Astrocyte (in vitro differentiated cells and primary cell): Measurements from ENCODE around the gene CCR3. TPM values are rescaled to one million over a fixed set of nuclear protein-coding genes. Genes with fewer than 3 reads are reported as not detected.
"Not testable (repeated sequence)": the region's sequence is repeated elsewhere in the genome, so short reads cannot be mapped to it uniquely, and the experiment has no call there.

Experiments
- DNase-seq: peaks from one replicate; pipeline ENCODE4 v3.0.0-alpha.2; 2010; ENCODE audit warnings: low read depth
- FAIRE-seq: peaks from 2 replicates; lab custom pipeline; 2011; peaks lifted over from hg19 to GRCh38; lab: Jason Lieb, UNC
- H2AFZ ChIP-seq: 2 replicates; pipeline ENCODE4 v1.6.0; 2012; ENCODE audit warnings: low read depth, low read length, inconsistent platforms
- H3K27ac ChIP-seq: 2 replicates; pipeline ENCODE4 v1.5.1; 2011; ENCODE audit warnings: low read depth, low read length, inconsistent platforms
- H3K27me3 ChIP-seq: 2 replicates; pipeline ENCODE4 v1.6.0; 2011; ENCODE audit warnings: low read length, inconsistent platforms; ENCODE audit not compliant: insufficient read depth
- H3K36me3 ChIP-seq: 2 replicates; pipeline ENCODE4 v1.5.1; 2011; ENCODE audit warnings: low read length, inconsistent platforms; ENCODE audit not compliant: insufficient read depth
- H3K4me1 ChIP-seq: 2 replicates; pipeline ENCODE4 v1.5.1; 2011; ENCODE audit warnings: low read length, inconsistent platforms; ENCODE audit not compliant: insufficient read depth
- H3K4me2 ChIP-seq: 2 replicates; pipeline ENCODE4 v1.6.0; 2012; ENCODE audit warnings: low read length, inconsistent platforms
- H3K4me3 ChIP-seq: 2 replicates; pipeline ENCODE4 v1.5.1; 2011; ENCODE audit warnings: low read depth, mild to moderate bottlenecking, low read length, inconsistent platforms; ENCODE audit not compliant: insufficient read depth
- H3K79me2 ChIP-seq: 2 replicates; pipeline ENCODE4 v1.6.0; 2012; ENCODE audit warnings: mild to moderate bottlenecking, low read length, inconsistent platforms; ENCODE audit not compliant: insufficient read depth
- H3K9ac ChIP-seq: 2 replicates; pipeline ENCODE4 v1.6.0; 2012; ENCODE audit warnings: mild to moderate bottlenecking, low read length, inconsistent platforms
- H3K9me3 ChIP-seq: 2 replicates; pipeline ENCODE4 v1.5.1; 2012; ENCODE audit warnings: low read depth, mild to moderate bottlenecking, low read length, inconsistent platforms; ENCODE audit not compliant: insufficient read depth
- H4K20me1 ChIP-seq: 2 replicates; pipeline ENCODE4 v1.6.0; 2012; ENCODE audit warnings: low read length, inconsistent platforms; ENCODE audit not compliant: insufficient read depth
- H3K27ac Mint-ChIP-seq: one replicate; pipeline ENCODE4 v1.8.0; 2021; ENCODE audit warnings: mild to moderate bottlenecking, mixed read lengths; ENCODE audit not compliant: unreplicated experiment
- H3K27me3 Mint-ChIP-seq: one replicate; pipeline ENCODE4 v1.8.0; 2021; ENCODE audit warnings: low read depth, mixed read lengths; ENCODE audit not compliant: unreplicated experiment
- H3K36me3 Mint-ChIP-seq: one replicate; pipeline ENCODE4 v1.8.0; 2021; ENCODE audit warnings: low read depth, mixed read lengths; ENCODE audit not compliant: unreplicated experiment
- H3K4me1 Mint-ChIP-seq: one replicate; pipeline ENCODE4 v1.8.0; 2021; ENCODE audit warnings: low read depth, mixed read lengths; ENCODE audit not compliant: unreplicated experiment
- H3K4me3 Mint-ChIP-seq: one replicate; pipeline ENCODE4 v1.8.0; 2021; ENCODE audit warnings: mild to moderate bottlenecking, moderate library complexity, mixed read lengths; ENCODE audit not compliant: unreplicated experiment
- H3K9me3 Mint-ChIP-seq: one replicate; pipeline ENCODE4 v1.8.0; 2021; ENCODE audit warnings: mild to moderate bottlenecking, mixed read lengths; ENCODE audit not compliant: unreplicated experiment
- EZH2 ChIP-seq: IDR thresholded peaks from 2 replicates; pipeline ENCODE4 v1.6.1; 2012; ENCODE audit warnings: mild to moderate bottlenecking, low read length, inconsistent platforms; ENCODE audit not compliant: insufficient read depth
- total RNA-seq: library from RNA; stranded (reverse); gene quantifications from 2 replicates; pipeline ENCODE4 v1.2.1, GENCODE V29; 2021
- TF ChIP-seq, protein P1 (sequence below): IDR thresholded peaks from 2 replicates; pipeline ENCODE4 v1.5.1; 2011; ENCODE audit warnings: low read depth, mild to moderate bottlenecking, inconsistent platforms, low read length, moderate library complexity; ENCODE audit not compliant: insufficient read depth

Gene CCR3
- total RNA-seq, 1 donor from 2014 or later: not detected

DNA sequence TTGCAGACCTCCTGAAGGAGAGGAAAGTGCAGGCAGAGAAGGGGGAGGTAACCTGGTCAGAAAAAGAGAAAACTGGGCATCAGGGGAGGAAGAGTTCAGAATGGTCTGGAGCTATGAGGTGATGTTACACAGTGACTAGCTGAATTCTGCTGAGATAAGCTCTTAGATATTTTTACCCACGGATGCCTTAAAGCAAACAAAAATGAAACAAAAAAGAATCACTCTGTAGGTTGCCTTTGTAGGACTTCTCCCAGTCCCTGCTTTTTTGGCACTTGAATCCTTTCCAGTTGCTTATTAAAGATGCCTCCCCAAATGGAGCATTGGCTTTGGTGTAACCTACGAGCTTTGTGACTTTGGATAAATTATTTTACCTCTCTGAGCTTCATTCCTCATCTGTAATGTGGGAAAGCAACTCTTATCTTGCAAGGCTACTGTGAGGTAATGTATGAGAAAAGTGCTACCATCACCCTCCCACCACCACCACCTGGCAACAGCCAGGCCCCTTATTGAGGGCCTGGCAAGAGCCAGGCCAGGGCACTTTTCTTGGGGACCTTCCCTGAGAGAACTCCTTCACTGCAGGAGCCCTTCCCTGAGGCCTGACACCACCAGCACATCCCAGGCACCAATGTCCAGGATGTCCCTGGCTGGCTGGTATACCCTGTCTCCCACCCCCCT lies 36.8 kb upstream of the CCR3 start:
- DNase-seq: no peak
- no peaks in the 10 kb centered on the region for H3K36me3 Mint-ChIP-seq
- Histone ChIP-seq H3K9me3 (no peaks in the 10 kb centered on the region), H3K27me3 (no peaks in the 10 kb centered on the region), H3K4me1 (no peaks in the 10 kb centered on the region), H3K4me3 (no peak overlapping the region), H3K27ac (no peak overlapping the region), H4K20me1 (no peaks in the 10 kb centered on the region), H3K79me2 (no peaks in the 10 kb centered on the region), H2AFZ (no peak overlapping the region), H3K9ac (no peak overlapping the region), H3K4me2 (no peak overlapping the region), H3K36me3 (no peaks in the 10 kb centered on the region)
- peaks cover 3% of the 10 kb centered on the region for H3K27me3 Mint-ChIP-seq
- FAIRE-seq: no peak
- H3K4me1 Mint-ChIP-seq: peaks cover 4% of the 10 kb centered on the region
- no peak overlapping the region for H3K4me3 Mint-ChIP-seq
- TF ChIP-seq EZH2: no peak
- TF ChIP-seq, protein P1, sequence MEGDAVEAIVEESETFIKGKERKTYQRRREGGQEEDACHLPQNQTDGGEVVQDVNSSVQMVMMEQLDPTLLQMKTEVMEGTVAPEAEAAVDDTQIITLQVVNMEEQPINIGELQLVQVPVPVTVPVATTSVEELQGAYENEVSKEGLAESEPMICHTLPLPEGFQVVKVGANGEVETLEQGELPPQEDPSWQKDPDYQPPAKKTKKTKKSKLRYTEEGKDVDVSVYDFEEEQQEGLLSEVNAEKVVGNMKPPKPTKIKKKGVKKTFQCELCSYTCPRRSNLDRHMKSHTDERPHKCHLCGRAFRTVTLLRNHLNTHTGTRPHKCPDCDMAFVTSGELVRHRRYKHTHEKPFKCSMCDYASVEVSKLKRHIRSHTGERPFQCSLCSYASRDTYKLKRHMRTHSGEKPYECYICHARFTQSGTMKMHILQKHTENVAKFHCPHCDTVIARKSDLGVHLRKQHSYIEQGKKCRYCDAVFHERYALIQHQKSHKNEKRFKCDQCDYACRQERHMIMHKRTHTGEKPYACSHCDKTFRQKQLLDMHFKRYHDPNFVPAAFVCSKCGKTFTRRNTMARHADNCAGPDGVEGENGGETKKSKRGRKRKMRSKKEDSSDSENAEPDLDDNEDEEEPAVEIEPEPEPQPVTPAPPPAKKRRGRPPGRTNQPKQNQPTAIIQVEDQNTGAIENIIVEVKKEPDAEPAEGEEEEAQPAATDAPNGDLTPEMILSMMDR: no peak
- no peak overlapping the region for H3K27ac Mint-ChIP-seq
- H3K9me3 Mint-ChIP-seq: no peaks in the 10 kb centered on the region

GRCh38 chr3:46206282-46207015 lies 35.8 kb upstream of the CCR3 start:
- Mint-ChIP-seq H3K4me1 (peaks cover 4% of the 10 kb centered on the region), H3K9me3 (no peaks in the 10 kb centered on the region), H3K27ac (no peak overlapping the region), H3K36me3 (no peaks in the 10 kb centered on the region), H3K4me3 (no peak overlapping the region), H3K27me3 (peaks cover 3% of the 10 kb centered on the region)
- no peak overlapping the region for H3K27ac ChIP-seq
- no peaks in the 10 kb centered on the region for H3K4me1 ChIP-seq
- no peaks in the 10 kb centered on the region for H3K79me2 ChIP-seq
- DNase-seq (no peak), FAIRE-seq (no peak)
- H3K4me3 ChIP-seq: no peak overlapping the region
- no peaks in the 10 kb centered on the region for H3K9me3 ChIP-seq
- H3K27me3 ChIP-seq: no peaks in the 10 kb centered on the region
- no peak for TF ChIP-seq EZH2
- TF ChIP-seq, protein P1: no peak
- no peak overlapping the region for H3K4me2 ChIP-seq
- H3K9ac ChIP-seq: no peak overlapping the region
- no peaks in the 10 kb centered on the region for H4K20me1 ChIP-seq
- H2AFZ ChIP-seq: no peak overlapping the region
- no peaks in the 10 kb centered on the region for H3K36me3 ChIP-seq

DNA sequence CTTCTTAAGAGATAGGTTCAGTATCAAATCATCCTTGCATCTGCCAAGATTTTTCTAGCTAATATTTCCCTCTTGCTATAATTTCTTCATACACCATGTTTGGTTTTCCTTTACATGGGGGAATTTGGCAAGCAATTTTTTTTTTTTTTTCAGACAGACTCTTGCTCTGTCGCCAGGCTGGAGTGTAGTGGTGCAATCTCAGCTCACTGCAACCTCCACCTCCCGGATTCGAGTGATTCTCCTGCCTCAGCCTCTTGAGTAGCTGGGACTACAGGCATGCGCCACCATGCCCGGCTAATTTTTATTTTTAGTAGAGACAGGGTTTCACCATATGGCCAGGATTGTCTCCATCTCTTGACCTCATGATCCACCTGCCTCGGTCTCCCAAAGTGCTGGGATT lies 34.7 kb upstream of the CCR3 start:
- H3K27ac ChIP-seq, H3K27ac Mint-ChIP-seq, H4K20me1 ChIP-seq, H3K36me3 ChIP-seq, H3K4me3 Mint-ChIP-seq, H3K79me2 ChIP-seq, H3K4me1 ChIP-seq, H3K4me2 ChIP-seq, H3K4me1 Mint-ChIP-seq, DNase-seq, H3K27me3 Mint-ChIP-seq, H3K9me3 ChIP-seq, H3K36me3 Mint-ChIP-seq, FAIRE-seq, H3K9ac ChIP-seq, H3K9me3 Mint-ChIP-seq, H2AFZ ChIP-seq, H3K4me3 ChIP-seq, H3K27me3 ChIP-seq: not testable (repeated sequence)
